Type B pancreatic cell (in vitro differentiated cells): Measurements from ENCODE around the gene MAK. TPM values are rescaled to one million over a fixed set of nuclear protein-coding genes. Genes with fewer than 3 reads are reported as not detected.
"Not testable (repeated sequence)": the region's sequence is repeated elsewhere in the genome, so short reads cannot be mapped to it uniquely, and the experiment has no call there.

Experiments used
- DNase-seq: peaks from one replicate; pipeline ENCODE4 v3.0.0; 2021; ENCODE audit warnings: mixed read lengths; ENCODE audit not compliant: unreplicated experiment; ENCODE audit errors: extremely low spot score
- H3K27ac Mint-ChIP-seq: 2 replicates; pipeline ENCODE4 v1.8.0; 2021; ENCODE audit warnings: mild to moderate bottlenecking, mixed read lengths
- H3K27me3 Mint-ChIP-seq: 2 replicates; pipeline ENCODE4 v1.8.0; 2021; ENCODE audit warnings: mixed read lengths
- H3K36me3 Mint-ChIP-seq: 2 replicates; pipeline ENCODE4 v1.8.0; 2021; ENCODE audit warnings: mixed read lengths
- H3K4me1 Mint-ChIP-seq: one replicate; pipeline ENCODE4 v1.8.0; 2021; ENCODE audit warnings: mixed read lengths; ENCODE audit not compliant: unreplicated experiment
- H3K4me3 Mint-ChIP-seq: 2 replicates; pipeline ENCODE4 v1.8.0; 2021; ENCODE audit warnings: mild to moderate bottlenecking, mixed read lengths
- H3K9me3 Mint-ChIP-seq: 2 replicates; pipeline ENCODE4 v1.8.0; 2021; ENCODE audit warnings: mixed read lengths
- CTCF ChIP-seq: fragments of 200-600 bp; sonication (generic); conservative IDR thresholded peaks from 2 replicates; pipeline ENCODE4 v1.5.0; 2021; ENCODE audit warnings: antibody characterized with exemption, mild to moderate bottlenecking
- total RNA-seq: library from RNA; stranded (reverse); gene quantifications from 2 replicates; pipeline ENCODE4 v1.2.1, GENCODE V29; 2021; ENCODE audit warnings: low replicate concordance

MAK gene
- total RNA-seq, 1 donor from 2014 or later: 1.6 TPM

GRCh38 chr6:10742251-10742650, 96.1 kb downstream of the MAK start:
- TF ChIP-seq CTCF: no peak
- H3K27ac Mint-ChIP-seq: no peak overlapping the region

GRCh38 chr6:10741643-10742042, 96.7 kb downstream of the MAK start:
- not testable (repeated sequence) for H3K27ac Mint-ChIP-seq, H3K4me1 Mint-ChIP-seq, H3K9me3 Mint-ChIP-seq

More at GRCh38 chr6:10742251-10742650, 96.1 kb downstream of the MAK start:
- no peak for DNase-seq
- no peaks in the 10 kb centered on the region for H3K27me3 Mint-ChIP-seq
- no peak overlapping the region for H3K4me3 Mint-ChIP-seq
- no peaks in the 10 kb centered on the region for H3K9me3 Mint-ChIP-seq
- H3K4me1 Mint-ChIP-seq: peaks cover 7% of the 10 kb centered on the region
- peaks cover 7% of the 10 kb centered on the region for H3K36me3 Mint-ChIP-seq

GRCh38 chr6:10740061-10740460, 98.3 kb downstream of the MAK start:
- H3K27me3 Mint-ChIP-seq: no peaks in the 10 kb centered on the region
- H3K4me1 Mint-ChIP-seq: no peaks in the 10 kb centered on the region
- H3K4me3 Mint-ChIP-seq: no peak overlapping the region
- no peak for DNase-seq
- no peak for TF ChIP-seq CTCF
- H3K27ac Mint-ChIP-seq: no peak overlapping the region
- peaks cover 7% of the 10 kb centered on the region for H3K36me3 Mint-ChIP-seq
- no peaks in the 10 kb centered on the region for H3K9me3 Mint-ChIP-seq

More at GRCh38 chr6:10741643-10742042, 96.7 kb downstream of the MAK start:
- not testable (repeated sequence) for H3K36me3 Mint-ChIP-seq, DNase-seq, H3K4me3 Mint-ChIP-seq, H3K27me3 Mint-ChIP-seq

GRCh38 chr6:10736731-10737130, 101.6 kb downstream of the MAK start:
- Mint-ChIP-seq H3K4me1 (peaks cover 5% of the 10 kb centered on the region), H3K4me3 (no peak overlapping the region), H3K9me3 (no peaks in the 10 kb centered on the region), H3K36me3 (peaks cover 23% of the 10 kb centered on the region), H3K27ac (no peak overlapping the region), H3K27me3 (no peaks in the 10 kb centered on the region)
- no peak for DNase-seq
- no peak for TF ChIP-seq CTCF

- Mint-ChIP-seq H3K27me3 (no peaks in the 10 kb centered on the region), H3K9me3 (no peaks in the 10 kb centered on the region), H3K36me3 (peaks cover 29% of the 10 kb centered on the region), H3K27ac (no peak overlapping the region), H3K4me1 (peaks cover 5% of the 10 kb centered on the region), H3K4me3 (no peak overlapping the region)
- TF ChIP-seq CTCF: no peak
- no peak for DNase-seq
Observed at GRCh38 chr6:10733863-10734262, 104.5 kb downstream of the MAK start.

- no peaks in the 10 kb centered on the region for H3K9me3 Mint-ChIP-seq
- H3K36me3 Mint-ChIP-seq: peaks cover 31% of the 10 kb centered on the region
- H3K27me3 Mint-ChIP-seq: no peaks in the 10 kb centered on the region
- H3K4me1 Mint-ChIP-seq: peaks cover 5% of the 10 kb centered on the region
- TF ChIP-seq CTCF: no peak
- no peak overlapping the region for H3K27ac Mint-ChIP-seq
- H3K4me3 Mint-ChIP-seq: no peak overlapping the region
- peak; percentile 20 for DNase-seq
Observed at GRCh38 chr6:10733151-10733715, 105.1 kb downstream of the MAK start.
